ENCODE measurements around the gene LAMC2. TPM values are rescaled to one million over a fixed set of nuclear protein-coding genes. Genes with fewer than 3 reads are reported as not detected.

Gene LAMC2
- total and polyA plus RNA-seq, 2 donors (not counting 1 experiment from before 2014, with no cell fraction given) = 0.99 to 3.9 TPM

DNA sequence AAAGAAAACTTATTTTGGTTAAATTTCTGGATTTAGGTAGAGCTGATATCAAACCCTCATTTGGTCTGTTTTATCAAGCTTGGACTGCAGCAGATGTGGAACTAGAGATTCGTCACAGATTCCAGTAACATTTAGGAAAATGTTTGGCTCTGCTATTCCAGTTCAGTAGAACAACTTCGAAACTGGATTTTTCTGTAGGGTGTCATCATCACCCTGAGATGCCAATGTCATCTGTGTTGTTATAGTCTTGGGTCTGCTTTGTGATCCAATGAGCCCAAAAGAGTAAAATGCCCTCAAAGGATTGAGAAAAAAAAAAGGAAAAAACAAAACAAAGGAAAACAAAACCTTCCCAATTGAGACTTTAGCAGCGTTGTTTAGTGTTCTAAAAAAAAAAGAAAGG, 55.4 kb downstream of the LAMC2 start:
- peak in 1 of 2 donors; percentile 40 for DNase-seq (ENCODE audit: low read depth in 2 of 2)
- H3K4me3 ChIP-seq (replicated peaks in 1 of 4; ENCODE audit: control extremely low read depth in 1 of 4, insufficient read depth in 1 of 4, low read depth in 3 of 4, low read length in 4 of 4) = no peak overlapping the region
- no peaks in the 10 kb centered on the region for H3K9me3 ChIP-seq (ENCODE audit: control insufficient read depth, insufficient read depth, low read depth, low read length)
- peak overlapping the region; percentile 11 for H3K27ac ChIP-seq (ENCODE audit: insufficient read depth, low read length)
- no peak overlapping the region for H2AFZ ChIP-seq (ENCODE audit: low read length)
- no peaks in the 10 kb centered on the region for H3K36me3 ChIP-seq (ENCODE audit: control insufficient read depth, insufficient read depth, low read length)
- H3K27me3 ChIP-seq (ENCODE audit: control insufficient read depth, insufficient read depth, low read length) = no peaks in the 10 kb centered on the region
- no peaks in the 10 kb centered on the region for H3K79me2 ChIP-seq (ENCODE audit: control insufficient read depth, insufficient read depth, low read length)
- H3K4me2 ChIP-seq (ENCODE audit: extremely low read depth, insufficient read depth, low read length) = no peak overlapping the region
- H3K4me1 ChIP-seq (ENCODE audit: control insufficient read depth, extremely low read depth, insufficient read depth, low read length) = peaks cover 22% of the 10 kb centered on the region
- H3K9ac ChIP-seq (ENCODE audit: insufficient read depth, low read length) = no peak overlapping the region
- H4K20me1 ChIP-seq (ENCODE audit: control insufficient read depth, extremely low read depth, insufficient read depth, low read length) = no peaks in the 10 kb centered on the region
- TF ChIP-seq EZH2 (IDR thresholded peaks at IDR 0.05; ENCODE audit: low read length, missing control alignments) = no peak
- TF ChIP-seq, protein P1, sequence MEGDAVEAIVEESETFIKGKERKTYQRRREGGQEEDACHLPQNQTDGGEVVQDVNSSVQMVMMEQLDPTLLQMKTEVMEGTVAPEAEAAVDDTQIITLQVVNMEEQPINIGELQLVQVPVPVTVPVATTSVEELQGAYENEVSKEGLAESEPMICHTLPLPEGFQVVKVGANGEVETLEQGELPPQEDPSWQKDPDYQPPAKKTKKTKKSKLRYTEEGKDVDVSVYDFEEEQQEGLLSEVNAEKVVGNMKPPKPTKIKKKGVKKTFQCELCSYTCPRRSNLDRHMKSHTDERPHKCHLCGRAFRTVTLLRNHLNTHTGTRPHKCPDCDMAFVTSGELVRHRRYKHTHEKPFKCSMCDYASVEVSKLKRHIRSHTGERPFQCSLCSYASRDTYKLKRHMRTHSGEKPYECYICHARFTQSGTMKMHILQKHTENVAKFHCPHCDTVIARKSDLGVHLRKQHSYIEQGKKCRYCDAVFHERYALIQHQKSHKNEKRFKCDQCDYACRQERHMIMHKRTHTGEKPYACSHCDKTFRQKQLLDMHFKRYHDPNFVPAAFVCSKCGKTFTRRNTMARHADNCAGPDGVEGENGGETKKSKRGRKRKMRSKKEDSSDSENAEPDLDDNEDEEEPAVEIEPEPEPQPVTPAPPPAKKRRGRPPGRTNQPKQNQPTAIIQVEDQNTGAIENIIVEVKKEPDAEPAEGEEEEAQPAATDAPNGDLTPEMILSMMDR (conservative IDR thresholded peaks at IDR 0.05 in 1 of 2, IDR thresholded peaks at IDR 0.05 in 1 of 2; ENCODE audit: low read depth in 1 of 2, low read length in 2 of 2) = no peak

DNA sequence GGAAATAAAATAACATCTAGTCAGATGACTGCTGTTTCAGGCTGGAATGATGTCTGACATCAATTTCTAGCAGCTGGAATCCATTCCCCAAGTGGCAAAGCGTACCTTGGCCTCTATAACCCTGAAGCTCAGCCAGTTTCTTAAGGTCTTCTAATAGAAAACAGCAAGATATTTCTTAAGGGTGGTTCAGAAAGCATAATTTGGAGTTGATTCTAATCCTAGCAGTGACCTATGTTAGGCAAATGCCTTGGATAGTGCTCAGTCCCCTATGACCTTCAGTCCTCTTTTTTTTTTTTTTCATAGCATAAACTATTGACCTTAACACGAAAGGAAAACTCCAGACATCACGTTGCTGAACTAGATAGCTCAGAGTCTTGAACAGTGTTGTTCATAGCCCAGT, 56.5 kb downstream of the LAMC2 start:
- H3K36me3 ChIP-seq (ENCODE audit: control insufficient read depth, insufficient read depth, low read length) = no peaks in the 10 kb centered on the region
- H3K9ac ChIP-seq (ENCODE audit: insufficient read depth, low read length) = no peak overlapping the region
- TF ChIP-seq, protein P1 (conservative IDR thresholded peaks at IDR 0.05 in 1 of 2, IDR thresholded peaks at IDR 0.05 in 1 of 2; ENCODE audit: low read depth in 1 of 2, low read length in 2 of 2) = no peak
- no peak for TF ChIP-seq EZH2 (IDR thresholded peaks at IDR 0.05; ENCODE audit: low read length, missing control alignments)
- no peak overlapping the region for H3K27ac ChIP-seq (ENCODE audit: insufficient read depth, low read length)
- no peak overlapping the region for H3K4me3 ChIP-seq (replicated peaks in 1 of 4; ENCODE audit: control extremely low read depth in 1 of 4, insufficient read depth in 1 of 4, low read depth in 3 of 4, low read length in 4 of 4)
- H3K79me2 ChIP-seq (ENCODE audit: control insufficient read depth, insufficient read depth, low read length) = no peaks in the 10 kb centered on the region
- H3K4me1 ChIP-seq (ENCODE audit: control insufficient read depth, extremely low read depth, insufficient read depth, low read length) = peaks cover 22% of the 10 kb centered on the region
- no peaks in the 10 kb centered on the region for H3K9me3 ChIP-seq (ENCODE audit: control insufficient read depth, insufficient read depth, low read depth, low read length)
- no peak overlapping the region for H3K4me2 ChIP-seq (ENCODE audit: extremely low read depth, insufficient read depth, low read length)
- DNase-seq (ENCODE audit: low read depth in 2 of 2) = peak in 1 of 2 donors; percentile 28
- no peaks in the 10 kb centered on the region for H3K27me3 ChIP-seq (ENCODE audit: control insufficient read depth, insufficient read depth, low read length)
- no peak overlapping the region for H2AFZ ChIP-seq (ENCODE audit: low read length)
- no peaks in the 10 kb centered on the region for H4K20me1 ChIP-seq (ENCODE audit: control insufficient read depth, extremely low read depth, insufficient read depth, low read length)

DNA sequence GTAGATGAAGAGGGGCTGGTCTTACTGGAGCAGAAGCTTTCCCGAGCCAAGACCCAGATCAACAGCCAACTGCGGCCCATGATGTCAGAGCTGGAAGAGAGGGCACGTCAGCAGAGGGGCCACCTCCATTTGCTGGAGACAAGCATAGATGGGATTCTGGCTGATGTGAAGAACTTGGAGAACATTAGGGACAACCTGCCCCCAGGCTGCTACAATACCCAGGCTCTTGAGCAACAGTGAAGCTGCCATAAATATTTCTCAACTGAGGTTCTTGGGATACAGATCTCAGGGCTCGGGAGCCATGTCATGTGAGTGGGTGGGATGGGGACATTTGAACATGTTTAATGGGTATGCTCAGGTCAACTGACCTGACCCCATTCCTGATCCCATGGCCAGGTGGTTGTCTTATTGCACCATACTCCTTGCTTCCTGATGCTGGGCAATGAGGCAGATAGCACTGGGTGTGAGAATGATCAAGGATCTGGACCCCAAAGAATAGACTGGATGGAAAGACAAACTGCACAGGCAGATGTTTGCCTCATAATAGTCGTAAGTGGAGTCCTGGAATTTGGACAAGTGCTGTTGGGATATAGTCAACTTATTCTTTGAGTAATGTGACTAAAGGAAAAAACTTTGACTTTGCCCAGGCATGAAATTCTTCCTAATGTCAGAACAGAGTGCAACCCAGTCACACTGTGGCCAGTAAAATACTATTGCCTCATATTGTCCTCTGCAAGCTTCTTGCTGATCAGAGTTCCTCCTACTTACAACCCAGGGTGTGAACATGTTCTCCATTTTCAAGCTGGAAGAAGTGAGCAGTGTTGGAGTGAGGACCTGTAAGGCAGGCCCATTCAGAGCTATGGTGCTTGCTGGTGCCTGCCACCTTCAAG, 57.3 kb downstream of the LAMC2 start:
- Histone ChIP-seq H3K4me2 (ENCODE audit: extremely low read depth, insufficient read depth, low read length) (no peak overlapping the region), H2AFZ (ENCODE audit: low read length) (no peak overlapping the region), H3K79me2 (ENCODE audit: control insufficient read depth, insufficient read depth, low read length) (no peaks in the 10 kb centered on the region), H4K20me1 (ENCODE audit: control insufficient read depth, extremely low read depth, insufficient read depth, low read length) (no peaks in the 10 kb centered on the region), H3K9ac (ENCODE audit: insufficient read depth, low read length) (no peak overlapping the region), H3K9me3 (ENCODE audit: control insufficient read depth, insufficient read depth, low read depth, low read length) (no peaks in the 10 kb centered on the region), H3K4me3 (replicated peaks in 1 of 4; ENCODE audit: control extremely low read depth in 1 of 4, insufficient read depth in 1 of 4, low read depth in 3 of 4, low read length in 4 of 4) (no peak overlapping the region), H3K36me3 (ENCODE audit: control insufficient read depth, insufficient read depth, low read length) (no peaks in the 10 kb centered on the region), H3K4me1 (ENCODE audit: control insufficient read depth, extremely low read depth, insufficient read depth, low read length) (peaks cover 15% of the 10 kb centered on the region), H3K27ac (ENCODE audit: insufficient read depth, low read length) (no peak overlapping the region), H3K27me3 (ENCODE audit: control insufficient read depth, insufficient read depth, low read length) (no peaks in the 10 kb centered on the region)
- TF ChIP-seq, protein P1 (conservative IDR thresholded peaks at IDR 0.05 in 1 of 2, IDR thresholded peaks at IDR 0.05 in 1 of 2; ENCODE audit: low read depth in 1 of 2, low read length in 2 of 2) = no peak
- TF ChIP-seq EZH2 (IDR thresholded peaks at IDR 0.05; ENCODE audit: low read length, missing control alignments) = no peak
- peak in 1 of 2 donors; percentile 53 for DNase-seq (ENCODE audit: low read depth in 2 of 2)
